Limb (tissue), 2 donors: ENCODE results near the gene ILKAP.

ENCODE experiments used
- DNase-seq, 2 donors: peaks; one replicate each; pipeline ENCODE4 v3.0.0-alpha.2; 2016; ENCODE audit errors: extremely low spot score in 2 of 2

Gene ILKAP

GRCh38 chr2:238166391-238167343, 36.8 kb downstream of the ILKAP start:
- DNase-seq, result peak in 1 of 2 donors; percentile 33

GRCh38 chr2:238165288-238165921, 38.1 kb downstream of the ILKAP start:
- no peak for DNase-seq

- DNase-seq, result no peak
Measured at GRCh38 chr2:238164906-238165287, 38.6 kb downstream of the ILKAP start.

GRCh38 chr2:238163481-238164198, 39.9 kb downstream of the ILKAP start:
- DNase-seq, result peak in 1 of 2 donors; percentile 51

- DNase-seq, result peak in 1 of 2 donors; percentile 29
Measured at GRCh38 chr2:238162846-238163441, 40.6 kb downstream of the ILKAP start.

- DNase-seq, result peak in 1 of 2 donors; percentile 30
Measured at GRCh38 chr2:238162251-238162845, 41.1 kb downstream of the ILKAP start.

GRCh38 chr2:238161291-238162051, 42.0 kb downstream of the ILKAP start:
- peak in 1 of 2 donors; percentile 27 for DNase-seq

- peak in 1 of 2 donors; percentile 45 for DNase-seq
Measured at GRCh38 chr2:238160206-238161129, 43.0 kb downstream of the ILKAP start.

- DNase-seq, result peak in 1 of 2 donors; percentile 30
Measured at GRCh38 chr2:238159661-238160205, 43.8 kb downstream of the ILKAP start.

GRCh38 chr2:238159071-238159539, 44.4 kb downstream of the ILKAP start:
- peak in 1 of 2 donors; percentile 45 for DNase-seq

GRCh38 chr2:238158509-238159070, 44.9 kb downstream of the ILKAP start, which contains the start of gene ERFE:
TSS of gene ERFE (plus strand) at chr2:238158970. CDS start at chr2:238159008, 38 bp downstream.
- peak in 1 of 2 donors; percentile 83 for DNase-seq

GRCh38 chr2:238158018-238158508, 45.4 kb downstream of the ILKAP start:
- DNase-seq, result peak in 1 of 2 donors; percentile 31

GRCh38 chr2:238157506-238158017, 45.9 kb downstream of the ILKAP start:
- no peak for DNase-seq

- no peak for DNase-seq
Measured at GRCh38 chr2:238155761-238156694, 47.5 kb downstream of the ILKAP start.

- DNase-seq, result peak; percentile 44 to 51
Measured at GRCh38 chr2:238155051-238155760, 48.3 kb downstream of the ILKAP start.

GRCh38 chr2:238154570-238154969, 48.9 kb downstream of the ILKAP start:
- DNase-seq, result no peak
